OCI-LY7 (cell line): ENCODE measurements around the gene MYCBPAP. TPM values are rescaled to one million over a fixed set of nuclear protein-coding genes. Genes with fewer than 3 reads are reported as not detected.
"Not testable (repeated sequence)": the region's sequence is repeated elsewhere in the genome, so short reads cannot be mapped to it uniquely, and the experiment has no call there.

Experiments
- BruUV-seq: library from RNA; stranded (reverse); fragments of 400-500 nt; replicated peaks from 2 replicates; lab custom pipeline; 2021; lab: Mats Ljungman, UMichigan
- CTCF ChIA-PET: fragments of 300-600 bp; sonication (Branson Sonifier 250); formaldehyde crosslinking; loops from one replicate; lab custom pipeline; 2022; ENCODE audit warnings: antibody characterized with exemption; ENCODE audit not compliant: unreplicated experiment; lab: Charles Lee
- POLR2A ChIA-PET: fragments of 300-600 bp; sonication (Branson Sonifier 250); formaldehyde crosslinking; loops from one replicate; lab custom pipeline; 2022; ENCODE audit warnings: antibody characterized with exemption; lab: Charles Lee
- DNase-seq: peaks from one replicate; pipeline ENCODE4 v3.0.0-alpha.2; 2015; ENCODE audit warnings: low spot score
- H2AFZ ChIP-seq: fragments of 200-600 bp; sonication (generic), shearing (Covaris generic); 2 replicates; pipeline ENCODE4 v1.6.1; 2014; ENCODE audit warnings: mild to moderate bottlenecking, antibody characterized with exemption, low read length, moderate library complexity
- H3K27ac ChIP-seq: fragments of 200-600 bp; sonication (generic); 2 replicates; pipeline ENCODE4 v1.5.1; 2014; ENCODE audit warnings: mixed run types, low read depth, mild to moderate bottlenecking, moderate library complexity, low read length, inconsistent platforms; ENCODE audit not compliant: poor library complexity, severe bottlenecking
- H3K36me3 ChIP-seq: fragments of 200-600 bp; sonication (generic); 2 replicates; pipeline ENCODE4 v1.6.1; 2014; ENCODE audit warnings: mild to moderate bottlenecking, antibody characterized with exemption, low read length, moderate library complexity, mixed read lengths; ENCODE audit not compliant: insufficient read depth
- H3K4me1 ChIP-seq: fragments of 200-600 bp; sonication (generic); 2 replicates; pipeline ENCODE4 v1.5.1; 2014; ENCODE audit warnings: mild to moderate bottlenecking, low read length; ENCODE audit not compliant: insufficient read depth, poor library complexity, severe bottlenecking
- H3K4me2 ChIP-seq: fragments of 200-600 bp; sonication (generic); 2 replicates; pipeline ENCODE4 v1.6.1; 2014; ENCODE audit warnings: mild to moderate bottlenecking, low read length
- H3K4me3 ChIP-seq: fragments of 200-600 bp; sonication (generic); 2 replicates; pipeline ENCODE4 v1.5.1; 2014; ENCODE audit warnings: mild to moderate bottlenecking, low read depth, low read length; ENCODE audit not compliant: poor library complexity, severe bottlenecking
- H3K79me2 ChIP-seq: fragments of 200-600 bp; sonication (generic); 2 replicates; pipeline ENCODE4 v1.6.1; 2016; ENCODE audit warnings: low read depth, mild to moderate bottlenecking, low read length, moderate library complexity, mixed read lengths; ENCODE audit not compliant: insufficient read depth
- H3K9me2 ChIP-seq: fragments of 200-600 bp; sonication (generic); 2 replicates; pipeline ENCODE4 v1.6.1; 2016; ENCODE audit warnings: mild to moderate bottlenecking, low read length, mixed read lengths; ENCODE audit not compliant: insufficient read depth
- H3K9me3 ChIP-seq: fragments of 200-600 bp; sonication (generic); 2 replicates; pipeline ENCODE4 v1.6.1; 2014; ENCODE audit warnings: mild to moderate bottlenecking, mixed run types, low read length, mixed read lengths
- H4K20me1 ChIP-seq: fragments of 200-600 bp; sonication (generic); 2 replicates; pipeline ENCODE4 v1.6.1; 2014; ENCODE audit warnings: mild to moderate bottlenecking, antibody characterized with exemption, low read length, moderate library complexity, mixed read lengths; ENCODE audit not compliant: insufficient read depth
- EZH2phosphoT487 ChIP-seq: fragments of 200-600 bp; sonication (generic); IDR thresholded peaks from 2 replicates; pipeline ENCODE4 v1.6.1; 2018; ENCODE audit warnings: low read depth, borderline replicate concordance, mild to moderate bottlenecking, mixed run types, antibody characterized with exemption, low read length, moderate library complexity, mixed read lengths
- intact Hi-C: fragments of 100-400 bp; cut with micrococcal nuclease; formaldehyde crosslinking; loops from one replicate; pipeline ENCODE4 v1.10.0; 2022; ENCODE audit not compliant: unreplicated experiment
- total RNA-seq, 2 experiments: library from RNA; depleted of rRNA in 1 of 2; stranded (reverse); fragments of >200 nt in 1 of 2; shearing (Covaris generic) in 1 of 2; gene quantifications; 2 replicates each; pipeline ENCODE4 v1.2.3, GENCODE V29; 2014 to 2022
- TF ChIP-seq, protein P1 (sequence below): fragments of 200-600 bp; sonication (generic); conservative IDR thresholded peaks from 2 replicates; pipeline ENCODE4 v1.5.1; 2014; ENCODE audit warnings: mild to moderate bottlenecking, antibody characterized with exemption, low read length, moderate library complexity, mixed read lengths

The MYCBPAP gene
- total RNA-seq, 2 experiments from 2014 or later, result 5.0 to 6.8 TPM

GRCh38 chr17:50471009-50471905 lies 37.0 kb upstream of the MYCBPAP start:
- DNase-seq, result no peak
- TF ChIP-seq, protein P1, sequence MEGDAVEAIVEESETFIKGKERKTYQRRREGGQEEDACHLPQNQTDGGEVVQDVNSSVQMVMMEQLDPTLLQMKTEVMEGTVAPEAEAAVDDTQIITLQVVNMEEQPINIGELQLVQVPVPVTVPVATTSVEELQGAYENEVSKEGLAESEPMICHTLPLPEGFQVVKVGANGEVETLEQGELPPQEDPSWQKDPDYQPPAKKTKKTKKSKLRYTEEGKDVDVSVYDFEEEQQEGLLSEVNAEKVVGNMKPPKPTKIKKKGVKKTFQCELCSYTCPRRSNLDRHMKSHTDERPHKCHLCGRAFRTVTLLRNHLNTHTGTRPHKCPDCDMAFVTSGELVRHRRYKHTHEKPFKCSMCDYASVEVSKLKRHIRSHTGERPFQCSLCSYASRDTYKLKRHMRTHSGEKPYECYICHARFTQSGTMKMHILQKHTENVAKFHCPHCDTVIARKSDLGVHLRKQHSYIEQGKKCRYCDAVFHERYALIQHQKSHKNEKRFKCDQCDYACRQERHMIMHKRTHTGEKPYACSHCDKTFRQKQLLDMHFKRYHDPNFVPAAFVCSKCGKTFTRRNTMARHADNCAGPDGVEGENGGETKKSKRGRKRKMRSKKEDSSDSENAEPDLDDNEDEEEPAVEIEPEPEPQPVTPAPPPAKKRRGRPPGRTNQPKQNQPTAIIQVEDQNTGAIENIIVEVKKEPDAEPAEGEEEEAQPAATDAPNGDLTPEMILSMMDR, result no peak
- no peak for TF ChIP-seq EZH2phosphoT487
- H3K4me2 ChIP-seq, result no peak overlapping the region
- no peaks in the 10 kb centered on the region for H3K79me2 ChIP-seq
- no peak overlapping the region for H3K27ac ChIP-seq
- BruUV-seq, result no TSS peak
- H3K9me3 ChIP-seq, result no peaks in the 10 kb centered on the region
- no peaks in the 10 kb centered on the region for H4K20me1 ChIP-seq
- H3K4me3 ChIP-seq, result no peak overlapping the region
- H3K4me1 ChIP-seq, result peaks cover 2% of the 10 kb centered on the region
- no peaks in the 10 kb centered on the region for H3K9me2 ChIP-seq
- intact Hi-C loops, result no loop called here
- POLR2A ChIA-PET, result no interaction called here
- CTCF ChIA-PET, result interaction anchor here (1.6 kb wide), 1 partner anchor 74 kb away, joined by 4 read pairs; the partner anchor contains the start of gene LRRC59
- no peaks in the 10 kb centered on the region for H3K36me3 ChIP-seq
- H2AFZ ChIP-seq, result no peak overlapping the region

DNA sequence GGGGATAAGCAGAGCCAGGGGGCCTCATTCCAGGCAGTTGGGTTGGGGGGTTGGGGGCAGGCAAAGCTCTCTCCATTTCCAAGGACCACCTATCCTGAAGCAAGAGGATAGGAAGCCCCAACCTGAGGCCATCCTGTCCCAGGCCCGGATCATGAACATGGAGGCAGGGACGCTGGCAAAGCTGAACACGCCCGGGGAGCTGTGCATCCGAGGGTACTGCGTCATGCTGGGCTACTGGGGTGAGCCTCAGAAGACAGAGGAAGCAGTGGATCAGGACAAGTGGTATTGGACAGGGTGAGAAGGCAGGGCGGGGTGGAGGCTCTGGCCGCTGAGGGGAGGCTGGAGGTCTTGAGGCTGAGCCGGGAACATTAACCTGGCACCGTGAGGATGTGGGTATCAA lies 36.0 kb upstream of the MYCBPAP start:
- H3K79me2 ChIP-seq, result no peaks in the 10 kb centered on the region
- no peak for DNase-seq
- intact Hi-C loops, result no loop called here
- ChIA-PET CTCF (no interaction called here), POLR2A (no interaction called here)
- H3K4me3 ChIP-seq, result no peak overlapping the region
- BruUV-seq, result no TSS peak
- H3K9me2 ChIP-seq, result no peaks in the 10 kb centered on the region
- no peak overlapping the region for H3K4me2 ChIP-seq
- no peak overlapping the region for H3K27ac ChIP-seq
- H4K20me1 ChIP-seq, result no peaks in the 10 kb centered on the region
- TF ChIP-seq EZH2phosphoT487, result no peak
- TF ChIP-seq, protein P1, result no peak
- no peaks in the 10 kb centered on the region for H3K36me3 ChIP-seq
- H3K9me3 ChIP-seq, result no peaks in the 10 kb centered on the region
- no peaks in the 10 kb centered on the region for H3K4me1 ChIP-seq
- no peak overlapping the region for H2AFZ ChIP-seq

- BruUV-seq, H4K20me1 ChIP-seq, intact Hi-C loops, DNase-seq, H3K27ac ChIP-seq, H3K36me3 ChIP-seq, H2AFZ ChIP-seq, H3K4me3 ChIP-seq, POLR2A ChIA-PET, H3K79me2 ChIP-seq, CTCF ChIA-PET, H3K9me2 ChIP-seq, H3K9me3 ChIP-seq, H3K4me2 ChIP-seq, H3K4me1 ChIP-seq: not testable (repeated sequence)
Measured at GRCh38 chr17:50472761-50473161, 35.5 kb upstream of the MYCBPAP start.
